ENCODE results near the gene FRMPD4.

- no peak for TF ChIP-seq POLR2A (IDR thresholded peaks at IDR 0.05; ENCODE audit: low read depth, low read length)
- TF ChIP-seq TCF12 (IDR thresholded peaks at IDR 0.05; ENCODE audit: low read depth, low read length), result no peak
- TF ChIP-seq RUNX3 (IDR thresholded peaks at IDR 0.05; ENCODE audit: low read length), result no peak
- TF ChIP-seq REST (IDR thresholded peaks at IDR 0.05; ENCODE audit: low read depth, low read length), result no peak
- no peak for TF ChIP-seq SMAD1 (IDR thresholded peaks at IDR 0.05; ENCODE audit: low read depth, partially characterized antibody)
- no peak for TF ChIP-seq SMC3 (IDR thresholded peaks at IDR 0.05; ENCODE audit: borderline replicate concordance, low read length)
- TF ChIP-seq CTCF (IDR thresholded peaks at IDR 0.05 in 2 of 3, conservative IDR thresholded peaks at IDR 0.05 in 1 of 3; ENCODE audit: control insufficient read depth in 2 of 3, extremely low read depth in 1 of 3, insufficient read depth in 1 of 3, low read depth in 3 of 3, low read length in 3 of 3), result no peak
Observed at GRCh38 chrX:12581546-12581945, 443.3 kb downstream of the FRMPD4 start.

Data from GM12878 (cell line).